WTC11 (cell line): ENCODE results near the gene DGKQ. TPM values are rescaled to one million over a fixed set of nuclear protein-coding genes. Genes with fewer than 3 reads are reported as not detected.

Source experiments
- ATAC-seq: fragments of 200-7000 bp; cut with Tn5 transposase; 2 replicates; pipeline ENCODE4 v1.10.0; 2021; ENCODE audit warnings: mild to moderate bottlenecking, moderate library complexity
- CTCF ChIA-PET: fragments of 300-600 bp; sonication (Branson Sonifier 250); formaldehyde crosslinking; loops from one replicate; lab custom pipeline; 2021; ENCODE audit warnings: antibody characterized with exemption; lab: Charles Lee
- POLR2A ChIA-PET: fragments of 350-600 bp; sonication (Branson Sonifier 250); formaldehyde crosslinking; loops from one replicate; lab custom pipeline; 2021; ENCODE audit warnings: antibody characterized with exemption; lab: Charles Lee
- DNase-seq: peaks from one replicate; pipeline ENCODE4 v3.0.0; 2021; ENCODE audit warnings: low spot score
- H3K27ac Mint-ChIP-seq: 2 replicates; pipeline ENCODE4 v1.8.0; 2021; ENCODE audit warnings: mixed read lengths
- H3K27me3 Mint-ChIP-seq: 2 replicates; pipeline ENCODE4 v1.8.0; 2021; ENCODE audit warnings: low read depth, mild to moderate bottlenecking, moderate library complexity, mixed read lengths
- H3K36me3 Mint-ChIP-seq: 2 replicates; pipeline ENCODE4 v1.8.0; 2021; ENCODE audit warnings: mixed read lengths
- H3K4me1 Mint-ChIP-seq: 2 replicates; pipeline ENCODE4 v1.8.0; 2022; ENCODE audit warnings: mixed read lengths
- H3K4me3 Mint-ChIP-seq: 2 replicates; pipeline ENCODE4 v1.8.0; 2021; ENCODE audit warnings: mild to moderate bottlenecking, moderate library complexity, mixed read lengths
- H3K9me3 Mint-ChIP-seq: 2 replicates; pipeline ENCODE4 v1.8.0; 2021; ENCODE audit warnings: mixed read lengths
- CREM ChIP-seq: sonication (generic); formaldehyde crosslinking; IDR thresholded peaks from 2 replicates; pipeline ENCODE4 v1.8.1; 2022; ENCODE audit warnings: mild to moderate bottlenecking, missing genetic modification reagents, moderate library complexity
- ETV6 ChIP-seq: sonication (generic); formaldehyde crosslinking; IDR thresholded peaks from 2 replicates; pipeline ENCODE4 v1.8.1; 2022; ENCODE audit warnings: mild to moderate bottlenecking, missing genetic modification reagents
- FOXP1 ChIP-seq: sonication (generic); formaldehyde crosslinking; IDR thresholded peaks from 2 replicates; pipeline ENCODE4 v1.8.0; 2022; ENCODE audit warnings: missing genetic modification reagents, mild to moderate bottlenecking, moderate library complexity, borderline replicate concordance
- GABPB1 ChIP-seq: sonication (generic); formaldehyde crosslinking; IDR thresholded peaks from 2 replicates; pipeline ENCODE4 v1.8.1; 2023; ENCODE audit warnings: mild to moderate bottlenecking, missing genetic modification reagents
- OVOL2 ChIP-seq: fragments of 250-450 bp; sonication (Bioruptor Pico); IDR thresholded peaks from 2 replicates; pipeline ENCODE4 v1.9.0; 2021; ENCODE audit warnings: mild to moderate bottlenecking, borderline replicate concordance
- SP1 ChIP-seq: sonication (generic); formaldehyde crosslinking; conservative IDR thresholded peaks from 2 replicates; pipeline ENCODE4 v1.8.1; 2022; ENCODE audit warnings: missing genetic modification reagents
- TEAD1 ChIP-seq: sonication (generic); formaldehyde crosslinking; IDR thresholded peaks from 2 replicates; pipeline ENCODE4 v1.8.0; 2022; ENCODE audit warnings: mild to moderate bottlenecking, missing genetic modification reagents
- USF2 ChIP-seq: sonication (generic); formaldehyde crosslinking; IDR thresholded peaks from 2 replicates; pipeline ENCODE4 v1.8.1; 2023; ENCODE audit warnings: mild to moderate bottlenecking, missing genetic modification reagents, moderate library complexity
- ZNF219 ChIP-seq: sonication (generic); formaldehyde crosslinking; IDR thresholded peaks from 2 replicates; pipeline ENCODE4 v1.8.0; 2023; ENCODE audit warnings: missing genetic modification reagents, mild to moderate bottlenecking, borderline replicate concordance
- ZNF532 ChIP-seq: fragments of 250-450 bp; sonication (Bioruptor Pico); IDR thresholded peaks from 2 replicates; pipeline ENCODE4 v1.9.0; 2021; ENCODE audit warnings: mild to moderate bottlenecking, borderline replicate concordance
- total RNA-seq: library from RNA; stranded (reverse); gene quantifications from 3 replicates; pipeline ENCODE4 v1.2.3, GENCODE V29; 2021
- TF ChIP-seq, protein P1 (sequence below): sonication (generic); formaldehyde crosslinking; IDR thresholded peaks from 2 replicates; pipeline ENCODE4 v1.8.1; 2023; ENCODE audit warnings: mild to moderate bottlenecking, missing genetic modification reagents, borderline replicate concordance
- TF ChIP-seq, protein P2 (sequence below): sonication (generic); formaldehyde crosslinking; conservative IDR thresholded peaks from 2 replicates; pipeline ENCODE4 v1.8.1; 2023; ENCODE audit warnings: mild to moderate bottlenecking, low read depth, missing genetic modification reagents, moderate library complexity
- TF ChIP-seq, protein P3 (sequence below): sonication (generic); formaldehyde crosslinking; IDR thresholded peaks from 2 replicates; pipeline ENCODE4 v1.8.0; 2022; ENCODE audit warnings: mild to moderate bottlenecking, missing genetic modification reagents

DGKQ gene
- total RNA-seq, 1 experiment from 2014 or later, result 19.3 TPM

- TF ChIP-seq, protein P1, sequence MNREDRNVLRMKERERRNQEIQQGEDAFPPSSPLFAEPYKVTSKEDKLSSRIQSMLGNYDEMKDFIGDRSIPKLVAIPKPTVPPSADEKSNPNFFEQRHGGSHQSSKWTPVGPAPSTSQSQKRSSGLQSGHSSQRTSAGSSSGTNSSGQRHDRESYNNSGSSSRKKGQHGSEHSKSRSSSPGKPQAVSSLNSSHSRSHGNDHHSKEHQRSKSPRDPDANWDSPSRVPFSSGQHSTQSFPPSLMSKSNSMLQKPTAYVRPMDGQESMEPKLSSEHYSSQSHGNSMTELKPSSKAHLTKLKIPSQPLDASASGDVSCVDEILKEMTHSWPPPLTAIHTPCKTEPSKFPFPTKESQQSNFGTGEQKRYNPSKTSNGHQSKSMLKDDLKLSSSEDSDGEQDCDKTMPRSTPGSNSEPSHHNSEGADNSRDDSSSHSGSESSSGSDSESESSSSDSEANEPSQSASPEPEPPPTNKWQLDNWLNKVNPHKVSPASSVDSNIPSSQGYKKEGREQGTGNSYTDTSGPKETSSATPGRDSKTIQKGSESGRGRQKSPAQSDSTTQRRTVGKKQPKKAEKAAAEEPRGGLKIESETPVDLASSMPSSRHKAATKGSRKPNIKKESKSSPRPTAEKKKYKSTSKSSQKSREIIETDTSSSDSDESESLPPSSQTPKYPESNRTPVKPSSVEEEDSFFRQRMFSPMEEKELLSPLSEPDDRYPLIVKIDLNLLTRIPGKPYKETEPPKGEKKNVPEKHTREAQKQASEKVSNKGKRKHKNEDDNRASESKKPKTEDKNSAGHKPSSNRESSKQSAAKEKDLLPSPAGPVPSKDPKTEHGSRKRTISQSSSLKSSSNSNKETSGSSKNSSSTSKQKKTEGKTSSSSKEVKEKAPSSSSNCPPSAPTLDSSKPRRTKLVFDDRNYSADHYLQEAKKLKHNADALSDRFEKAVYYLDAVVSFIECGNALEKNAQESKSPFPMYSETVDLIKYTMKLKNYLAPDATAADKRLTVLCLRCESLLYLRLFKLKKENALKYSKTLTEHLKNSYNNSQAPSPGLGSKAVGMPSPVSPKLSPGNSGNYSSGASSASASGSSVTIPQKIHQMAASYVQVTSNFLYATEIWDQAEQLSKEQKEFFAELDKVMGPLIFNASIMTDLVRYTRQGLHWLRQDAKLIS, result no peak
- no peak for TF ChIP-seq USF2
These were observed 13.1 kb upstream of the DGKQ start (continued) for GRCh38 chr4:986428-986878.

GRCh38 chr4:985123-985830, 11.9 kb upstream of the DGKQ start:
- peak; percentile 89 for ATAC-seq
- H3K27me3 Mint-ChIP-seq, result peaks cover 18% of the 10 kb centered on the region
- H3K36me3 Mint-ChIP-seq, result no peaks in the 10 kb centered on the region
- ChIA-PET CTCF (interaction anchor here (0.6 to 1.6 kb wide), 4 partner anchors 9 to 59 kb away, joined by 3 to 5 read pairs (median 4); partner anchors contain the start of genes GAK and TMEM175), POLR2A (interaction anchor here (1.0 kb wide), 1 partner anchor 9 kb away, joined by 5 read pairs; no protein-coding TSS in a partner anchor)
- no peaks in the 10 kb centered on the region for H3K9me3 Mint-ChIP-seq
- peak; percentile 84 for DNase-seq
- H3K27ac Mint-ChIP-seq, result no peak overlapping the region
- peaks cover 12% of the 10 kb centered on the region for H3K4me1 Mint-ChIP-seq
- H3K4me3 Mint-ChIP-seq, result peak overlapping the region; percentile 80
- TF ChIP-seq CREM (CRISPR knock-in tag) (no peak), USF2 (no peak), OVOL2 (CRISPR knock-in tag) (no peak), ZNF219 (no peak), ETV6 (peak; percentile 28; the same call in 1 of the 2 replicates), FOXP1 (CRISPR knock-in tag) (no peak), SP1 (CRISPR knock-in tag) (peak; percentile 54), ZNF532 (no peak), TEAD1 (CRISPR knock-in tag) (no peak), GABPB1 (CRISPR knock-in tag) (peak; percentile 42; the same call in 1 of the 2 replicates)
- TF ChIP-seq, protein P2, sequence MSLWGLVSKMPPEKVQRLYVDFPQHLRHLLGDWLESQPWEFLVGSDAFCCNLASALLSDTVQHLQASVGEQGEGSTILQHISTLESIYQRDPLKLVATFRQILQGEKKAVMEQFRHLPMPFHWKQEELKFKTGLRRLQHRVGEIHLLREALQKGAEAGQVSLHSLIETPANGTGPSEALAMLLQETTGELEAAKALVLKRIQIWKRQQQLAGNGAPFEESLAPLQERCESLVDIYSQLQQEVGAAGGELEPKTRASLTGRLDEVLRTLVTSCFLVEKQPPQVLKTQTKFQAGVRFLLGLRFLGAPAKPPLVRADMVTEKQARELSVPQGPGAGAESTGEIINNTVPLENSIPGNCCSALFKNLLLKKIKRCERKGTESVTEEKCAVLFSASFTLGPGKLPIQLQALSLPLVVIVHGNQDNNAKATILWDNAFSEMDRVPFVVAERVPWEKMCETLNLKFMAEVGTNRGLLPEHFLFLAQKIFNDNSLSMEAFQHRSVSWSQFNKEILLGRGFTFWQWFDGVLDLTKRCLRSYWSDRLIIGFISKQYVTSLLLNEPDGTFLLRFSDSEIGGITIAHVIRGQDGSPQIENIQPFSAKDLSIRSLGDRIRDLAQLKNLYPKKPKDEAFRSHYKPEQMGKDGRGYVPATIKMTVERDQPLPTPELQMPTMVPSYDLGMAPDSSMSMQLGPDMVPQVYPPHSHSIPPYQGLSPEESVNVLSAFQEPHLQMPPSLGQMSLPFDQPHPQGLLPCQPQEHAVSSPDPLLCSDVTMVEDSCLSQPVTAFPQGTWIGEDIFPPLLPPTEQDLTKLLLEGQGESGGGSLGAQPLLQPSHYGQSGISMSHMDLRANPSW (CRISPR knock-in tag), result no peak
- TF ChIP-seq, protein P3, sequence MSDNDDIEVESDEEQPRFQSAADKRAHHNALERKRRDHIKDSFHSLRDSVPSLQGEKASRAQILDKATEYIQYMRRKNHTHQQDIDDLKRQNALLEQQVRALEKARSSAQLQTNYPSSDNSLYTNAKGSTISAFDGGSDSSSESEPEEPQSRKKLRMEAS (CRISPR knock-in tag), result peak; percentile 27; the same call in 1 of the 2 replicates
